Activated T-cell treated with anti-CD3 and anti-CD28 coated beads, Interleukin-2, amount 50 U/mL, for 4 hours (primary cell): Measurements from ENCODE around the gene AP1S1. TPM values are rescaled to one million over a fixed set of nuclear protein-coding genes. Genes with fewer than 3 reads are reported as not detected.
A peak's percentile ranks its signal among the peaks of the same experiment; 100 is the strongest.

Experiments
- ATAC-seq, 2 donors: fragments of 200-7000 bp; cut with Tn5 transposase; one replicate each; pipeline ENCODE4 v1.10.0; 2021
- DNase-seq: peaks from one replicate; pipeline ENCODE4 v3.0.0-alpha.2; 2020
- H3K27me3 Mint-ChIP-seq: one replicate; pipeline ENCODE4 v1.8.0; 2021; ENCODE audit warnings: low read depth, mixed read lengths
- H3K36me3 Mint-ChIP-seq: one replicate; pipeline ENCODE4 v1.8.0; 2022; ENCODE audit warnings: mixed read lengths; ENCODE audit not compliant: insufficient read depth
- H3K4me1 Mint-ChIP-seq: one replicate; pipeline ENCODE4 v1.8.0; 2021; ENCODE audit warnings: low read depth, mixed read lengths
- H3K4me3 Mint-ChIP-seq: one replicate; pipeline ENCODE4 v1.8.0; 2021; ENCODE audit warnings: mild to moderate bottlenecking, moderate library complexity, mixed read lengths
- H3K9me3 Mint-ChIP-seq: one replicate; pipeline ENCODE4 v1.8.0; 2021; ENCODE audit warnings: mixed read lengths
- total RNA-seq, 3 donors: library from RNA; stranded (reverse); gene quantifications; one replicate each; pipeline ENCODE4 v1.2.1, GENCODE V29; 2021

AP1S1 gene
- total RNA-seq, 3 donors from 2014 or later: 27.6 to 32.9 (median 28.3) TPM

DNA sequence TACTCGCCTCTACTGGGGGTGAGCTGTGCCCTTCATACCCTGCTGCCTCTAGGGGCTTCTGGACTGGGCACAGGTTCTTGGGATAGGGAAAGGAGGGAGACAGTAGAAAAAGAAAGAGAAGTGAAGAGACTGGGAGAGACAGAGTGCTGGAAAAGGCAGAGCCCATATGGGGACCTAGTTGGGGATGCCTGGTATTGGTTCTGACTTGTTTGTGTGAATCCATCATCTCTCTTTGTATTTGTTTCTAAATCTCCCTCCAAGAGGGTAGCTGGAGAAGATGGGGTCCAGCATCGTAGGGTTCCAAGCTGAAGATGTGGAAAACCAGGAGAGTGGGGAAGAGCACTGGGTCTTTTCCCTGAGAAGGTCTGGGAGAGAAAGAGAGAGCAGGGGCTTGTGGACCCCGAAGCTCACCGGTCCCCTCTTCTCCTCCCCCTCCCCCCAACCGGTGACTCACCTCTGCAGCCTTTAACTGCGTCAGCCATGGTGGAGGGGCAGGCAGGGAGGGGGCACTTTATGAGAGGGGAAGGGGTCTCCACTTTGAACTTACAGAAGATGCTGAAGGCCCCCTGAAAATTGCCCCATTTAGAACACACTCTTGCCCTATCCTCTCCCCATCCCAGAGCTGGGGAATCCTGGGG is 14.3 kb downstream of the AP1S1 start:
- Mint-ChIP-seq H3K9me3 (no peaks in the 10 kb centered on the region), H3K4me3 (no peak overlapping the region), H3K4me1 (peaks cover 70% of the 10 kb centered on the region), H3K27me3 (peaks cover 77% of the 10 kb centered on the region), H3K36me3 (no peaks in the 10 kb centered on the region)
- ATAC-seq (no peak), DNase-seq (peak; percentile 31)

DNA sequence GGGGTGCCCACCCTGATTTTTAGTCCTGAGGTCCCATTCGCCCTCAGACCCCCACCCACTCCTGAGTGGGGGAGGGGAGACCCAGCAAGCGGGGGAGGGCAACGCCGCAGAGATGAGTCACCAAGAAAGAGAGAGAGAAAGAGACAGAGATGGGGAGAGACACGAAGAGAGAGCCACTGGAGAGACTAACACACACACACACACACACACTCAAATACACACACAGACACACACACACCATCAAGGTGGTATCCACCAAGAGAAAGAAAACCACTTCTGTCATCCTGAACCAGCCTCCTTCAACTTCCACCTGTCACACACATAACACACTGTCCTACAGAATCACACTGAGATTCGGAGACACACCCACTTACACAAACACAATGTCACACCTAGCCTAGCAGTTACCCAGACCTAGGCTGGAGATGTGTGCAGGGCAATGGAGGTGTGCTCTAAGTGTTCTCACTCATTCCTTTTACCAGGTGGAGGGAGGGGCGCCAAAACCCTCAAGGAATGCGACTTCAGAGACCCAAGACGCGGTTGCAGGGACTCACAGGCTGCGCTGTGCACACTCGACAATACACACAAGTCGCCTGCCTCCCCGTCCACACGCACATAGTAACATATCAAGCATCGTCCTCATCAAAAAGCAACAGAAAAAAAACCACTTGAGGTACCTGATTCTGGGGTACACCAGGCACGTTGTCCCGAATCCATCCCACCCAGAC is 15.0 kb downstream of the AP1S1 start:
- Mint-ChIP-seq H3K36me3 (no peaks in the 10 kb centered on the region), H3K27me3 (peaks cover 83% of the 10 kb centered on the region), H3K4me3 (peak overlapping the region; percentile 52), H3K9me3 (no peaks in the 10 kb centered on the region), H3K4me1 (peaks cover 75% of the 10 kb centered on the region)
- ATAC-seq: no peak
- no peak for DNase-seq

DNA sequence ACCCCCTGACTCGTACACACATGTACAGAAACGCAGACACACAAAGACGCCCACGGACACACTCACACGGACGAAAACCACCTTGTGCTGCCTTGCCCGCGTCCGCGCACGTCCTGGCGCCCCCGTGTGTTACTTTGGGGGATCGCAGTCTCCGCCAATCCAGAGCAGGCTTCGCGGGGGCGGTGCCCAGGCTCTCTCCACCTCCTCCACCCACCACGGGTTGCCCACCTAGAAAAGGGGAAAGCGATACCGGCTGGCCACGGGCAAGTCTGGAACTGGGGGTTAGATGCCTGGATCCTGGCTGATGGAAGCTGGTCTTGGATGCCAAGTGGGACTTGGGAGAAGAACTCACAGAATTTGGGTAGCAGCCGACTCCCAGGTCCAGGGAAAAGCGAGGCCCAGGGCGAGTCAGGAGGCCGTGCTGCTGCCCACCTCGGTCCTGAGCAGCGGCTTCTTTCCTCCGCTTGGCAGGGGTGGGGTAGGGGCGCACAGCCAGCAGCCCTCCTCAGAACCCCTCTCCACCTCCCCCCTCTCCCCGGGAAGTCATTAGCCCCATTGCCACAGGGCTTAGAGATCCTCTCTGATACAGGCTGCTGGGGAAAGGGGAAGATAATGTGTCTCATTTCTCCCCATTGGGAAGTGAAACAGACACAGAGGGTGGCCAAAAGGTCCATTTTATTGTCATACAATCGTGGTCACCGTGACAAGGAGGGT is 15.7 kb downstream of the AP1S1 start:
- Mint-ChIP-seq H3K9me3 (no peaks in the 10 kb centered on the region), H3K27me3 (peaks cover 83% of the 10 kb centered on the region), H3K36me3 (no peaks in the 10 kb centered on the region), H3K4me3 (peak overlapping the region; percentile 52), H3K4me1 (peaks cover 74% of the 10 kb centered on the region)
- peak; percentile 29 to 41 for ATAC-seq
- DNase-seq: peak; percentile 84

DNA sequence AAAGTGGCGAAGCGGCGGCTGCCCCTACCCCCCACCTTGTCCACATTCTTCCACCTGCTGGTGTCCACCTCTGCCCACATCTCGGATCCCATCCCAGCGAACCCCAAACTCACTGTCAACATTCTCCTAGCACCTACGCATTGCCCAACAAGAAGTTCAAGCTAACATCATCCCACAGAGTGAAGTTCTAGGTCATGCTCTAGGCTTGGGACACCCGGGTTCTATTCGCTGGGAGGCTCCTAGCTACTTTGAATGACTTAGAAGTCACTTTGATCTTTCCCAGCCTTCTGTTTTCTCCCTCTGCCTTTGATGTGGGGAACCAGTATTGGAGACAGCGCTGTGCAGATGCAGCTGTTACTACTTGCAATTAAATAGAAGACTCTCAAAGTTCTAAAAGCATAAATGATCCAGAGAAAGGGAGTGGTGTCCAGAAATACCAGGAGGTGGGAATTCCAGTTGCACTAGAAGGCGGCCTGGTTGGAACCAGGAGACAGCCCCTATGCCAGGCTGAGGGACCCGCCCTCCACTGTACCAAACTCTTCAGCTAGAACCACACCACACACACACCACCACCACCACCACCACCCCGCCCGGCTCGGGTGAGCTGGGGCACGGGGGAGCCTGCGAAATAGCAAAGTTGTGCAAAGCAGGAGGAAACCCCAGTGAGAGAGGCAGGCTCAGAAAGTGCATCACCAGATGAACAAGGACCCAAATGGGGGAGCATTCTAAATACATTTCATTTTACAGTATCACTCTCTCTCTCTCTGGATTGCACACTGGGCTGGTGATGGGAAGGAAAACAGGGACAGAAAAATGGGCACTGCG is 16.6 kb downstream of the AP1S1 start:
- Mint-ChIP-seq H3K4me1 (peaks cover 66% of the 10 kb centered on the region), H3K27me3 (peaks cover 83% of the 10 kb centered on the region), H3K9me3 (no peaks in the 10 kb centered on the region), H3K36me3 (no peaks in the 10 kb centered on the region), H3K4me3 (peak overlapping the region; percentile 37)
- ATAC-seq: no peak
- DNase-seq: no peak

DNA sequence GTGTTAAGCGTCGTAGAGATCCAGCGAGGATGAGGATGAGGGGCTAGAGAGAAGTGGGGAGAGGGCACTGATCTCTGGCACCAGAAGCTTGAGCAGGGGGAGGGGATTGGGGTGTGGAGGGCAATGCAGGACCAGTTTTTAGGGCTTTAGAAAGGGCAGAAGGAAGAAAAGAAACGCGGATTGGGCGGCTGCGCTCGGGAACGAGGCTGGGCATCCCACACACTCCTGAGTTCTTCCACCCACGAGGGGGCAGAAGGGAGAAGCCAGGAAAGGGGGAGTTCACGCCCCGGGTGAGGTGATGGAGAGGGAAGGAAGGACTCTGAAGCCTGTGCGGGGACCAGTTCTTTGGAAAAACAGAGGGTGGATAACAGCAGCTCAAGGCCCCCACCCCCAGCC is 17.2 kb downstream of the AP1S1 start:
- Mint-ChIP-seq H3K27me3 (peaks cover 85% of the 10 kb centered on the region), H3K36me3 (no peaks in the 10 kb centered on the region), H3K4me3 (peak overlapping the region; percentile 37), H3K4me1 (peaks cover 61% of the 10 kb centered on the region), H3K9me3 (no peaks in the 10 kb centered on the region)
- DNase-seq (no peak), ATAC-seq (no peak)

DNA sequence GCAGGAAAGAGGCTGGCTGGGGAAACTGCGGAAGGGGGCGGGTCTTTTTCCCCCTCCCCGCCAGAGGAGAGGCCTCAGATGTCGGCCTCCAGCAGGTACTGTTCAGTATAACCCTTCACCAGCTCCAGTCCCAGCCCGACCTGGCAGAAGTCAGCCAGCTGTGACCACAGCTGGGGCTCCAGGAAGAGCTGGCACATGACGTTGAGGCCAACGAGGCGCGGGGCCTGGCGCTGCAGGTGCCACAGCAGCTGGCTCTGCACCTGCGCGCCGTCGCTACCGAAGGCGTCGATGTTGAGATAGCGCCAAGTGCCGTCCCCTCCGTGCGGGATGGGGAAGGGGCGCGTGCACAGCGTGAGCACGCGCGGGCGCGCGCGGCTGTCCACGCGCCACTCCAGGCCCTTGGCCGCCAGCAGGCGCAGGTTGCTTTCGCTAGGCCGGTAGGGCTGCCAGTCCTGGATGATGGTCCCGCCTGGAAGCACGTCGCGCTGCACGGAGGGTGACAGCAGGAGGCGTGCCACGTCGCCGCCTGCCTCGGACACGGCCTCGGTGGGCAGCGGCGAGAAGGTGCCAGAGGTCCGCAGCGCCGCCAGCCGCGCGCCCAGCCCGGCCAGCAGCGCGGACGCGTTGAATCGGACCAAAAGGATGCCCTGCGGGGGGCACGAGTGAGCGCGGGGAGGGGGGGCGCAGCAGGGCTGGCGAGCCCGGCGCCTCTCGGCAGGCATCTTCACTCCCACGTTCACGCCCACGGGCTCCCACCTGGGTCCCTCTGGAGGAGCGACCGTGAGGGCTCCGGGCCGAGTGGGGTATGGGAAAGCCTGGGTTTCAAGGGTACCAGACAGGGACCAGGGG is 18.0 kb downstream of the AP1S1 start:
- no peak for ATAC-seq
- Mint-ChIP-seq H3K36me3 (no peaks in the 10 kb centered on the region), H3K9me3 (no peaks in the 10 kb centered on the region), H3K4me3 (no peak overlapping the region), H3K27me3 (peaks cover 87% of the 10 kb centered on the region), H3K4me1 (peaks cover 56% of the 10 kb centered on the region)
- no peak for DNase-seq

DNA sequence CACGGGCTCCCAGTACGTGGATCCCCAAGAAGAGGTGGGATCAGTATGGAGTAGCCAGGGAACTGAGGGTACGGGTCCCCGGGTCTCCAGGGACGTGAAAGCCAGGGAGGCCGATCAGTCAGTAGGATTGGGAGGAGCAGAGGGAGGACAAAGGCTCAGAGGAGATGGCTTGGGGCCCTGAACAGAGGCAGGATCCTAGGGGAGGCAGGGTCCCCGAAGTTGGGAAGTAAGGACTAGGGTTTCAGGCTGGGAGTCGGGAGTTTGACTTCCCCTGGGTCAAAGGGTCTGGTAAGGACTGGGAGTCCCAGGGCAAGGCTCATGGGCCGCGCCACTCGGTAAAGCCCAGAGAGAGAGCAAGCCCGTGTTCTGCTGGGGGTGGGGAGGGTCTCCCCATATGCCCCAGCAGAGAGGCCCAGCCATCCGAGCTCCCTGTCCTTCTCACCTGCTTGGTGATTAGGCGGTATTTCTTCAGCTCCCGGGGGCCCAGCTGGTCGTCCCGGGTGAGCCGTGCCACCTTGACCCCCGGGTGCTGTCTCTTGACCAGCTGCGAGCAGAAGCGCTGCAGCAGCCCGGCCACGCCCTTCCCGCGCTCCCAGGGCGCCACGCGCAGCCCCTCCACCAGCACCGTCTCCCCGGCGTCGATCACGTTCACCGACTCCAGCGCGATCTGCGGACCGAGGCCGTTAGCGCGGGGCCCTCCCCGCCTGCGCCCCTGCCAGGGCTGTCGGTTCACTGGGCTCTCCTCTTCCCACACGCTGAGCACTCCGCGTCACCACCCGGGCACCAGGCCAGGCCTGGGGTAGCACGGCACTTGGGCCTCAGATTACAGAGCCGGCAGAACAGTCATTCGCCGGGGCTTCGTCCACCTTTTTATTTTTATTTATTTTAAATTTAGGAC is 18.8 kb downstream of the AP1S1 start:
- Mint-ChIP-seq H3K9me3 (no peaks in the 10 kb centered on the region), H3K4me1 (peaks cover 51% of the 10 kb centered on the region), H3K27me3 (peaks cover 87% of the 10 kb centered on the region), H3K4me3 (no peak overlapping the region), H3K36me3 (no peaks in the 10 kb centered on the region)
- DNase-seq: no peak
- no peak for ATAC-seq

DNA sequence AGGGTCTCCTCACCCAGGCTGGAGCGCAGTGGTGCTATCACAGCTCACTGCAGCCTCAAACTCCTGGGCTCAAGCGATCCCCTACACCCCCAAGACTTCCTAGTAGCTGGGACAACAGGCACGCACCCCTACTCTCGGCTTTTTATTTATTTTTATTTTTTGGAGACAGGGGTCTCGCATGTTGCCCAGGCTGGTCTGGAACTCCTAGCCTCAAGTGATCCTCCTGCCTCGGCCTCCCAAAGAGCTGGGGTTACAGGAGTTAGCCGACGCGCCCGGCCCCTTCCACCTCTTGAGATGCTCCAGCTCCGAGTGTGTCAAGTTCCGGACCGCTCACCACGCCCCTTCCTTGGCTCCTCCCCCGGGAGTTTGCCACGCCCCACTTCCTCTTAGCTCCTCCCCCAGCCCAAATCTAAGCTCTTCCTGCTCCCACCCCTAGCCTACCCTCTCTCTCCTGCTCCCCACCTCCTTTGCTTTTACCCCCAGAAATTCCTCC is 19.5 kb downstream of the AP1S1 start:
- peaks cover 45% of the 10 kb centered on the region for H3K4me1 Mint-ChIP-seq
- DNase-seq (peak; percentile 56), ATAC-seq (peak; percentile 69 to 73)
- no peaks in the 10 kb centered on the region for H3K9me3 Mint-ChIP-seq
- no peaks in the 10 kb centered on the region for H3K36me3 Mint-ChIP-seq
- H3K4me3 Mint-ChIP-seq: peak overlapping the region; percentile 31
- peaks cover 85% of the 10 kb centered on the region for H3K27me3 Mint-ChIP-seq

DNA sequence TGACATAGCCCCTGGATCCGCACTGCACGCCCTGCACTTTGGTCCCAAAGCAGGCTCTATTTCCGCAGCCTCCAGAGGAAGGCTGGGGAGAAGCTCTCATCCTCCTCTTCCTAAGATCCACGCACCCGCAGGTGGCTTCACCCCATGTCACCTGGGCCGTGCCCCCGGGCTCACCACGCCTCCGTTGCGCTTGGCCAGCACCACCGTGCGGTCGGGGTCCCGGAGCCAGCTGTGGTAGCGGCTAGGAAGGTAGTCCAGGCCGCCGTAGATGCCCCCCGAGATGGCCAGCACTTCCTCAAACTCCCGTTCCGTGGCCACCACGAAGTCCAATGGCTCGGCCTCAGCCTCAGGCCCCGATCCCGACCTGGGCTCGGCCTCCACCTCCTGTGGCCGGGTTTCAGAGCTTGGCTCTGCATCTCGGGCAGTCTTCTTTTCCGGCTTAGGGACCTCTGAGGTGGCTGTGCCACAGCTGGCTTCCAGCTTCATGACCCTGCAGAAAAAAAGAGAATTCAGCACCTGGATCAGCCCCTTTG is 20.1 kb downstream of the AP1S1 start:
- DNase-seq (no peak), ATAC-seq (no peak)
- H3K4me3 Mint-ChIP-seq: no peak overlapping the region
- no peaks in the 10 kb centered on the region for H3K9me3 Mint-ChIP-seq
- H3K4me1 Mint-ChIP-seq: peaks cover 44% of the 10 kb centered on the region
- peaks cover 85% of the 10 kb centered on the region for H3K27me3 Mint-ChIP-seq
- H3K36me3 Mint-ChIP-seq: no peaks in the 10 kb centered on the region

DNA sequence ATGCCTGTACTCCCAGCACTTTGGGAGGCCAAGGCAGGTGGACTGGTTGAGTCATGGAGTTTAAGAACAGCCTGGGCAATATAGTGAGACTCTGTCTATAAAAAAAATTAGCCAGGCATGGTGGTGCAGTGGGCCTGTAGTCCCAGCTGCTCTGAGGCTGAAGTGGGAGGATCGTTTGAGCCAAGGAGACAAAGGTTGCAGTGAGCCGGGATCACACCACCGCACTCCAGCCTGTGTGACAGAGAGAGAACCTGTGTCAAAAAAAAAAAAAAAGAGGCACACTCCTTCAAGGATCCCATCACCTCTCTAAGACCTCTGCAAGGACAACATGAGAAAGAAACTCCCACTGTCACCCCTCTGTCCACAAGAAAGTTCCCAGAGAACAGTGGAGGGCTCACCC is 21.4 kb downstream of the AP1S1 start:
- H3K9me3 Mint-ChIP-seq: no peaks in the 10 kb centered on the region
- H3K27me3 Mint-ChIP-seq: peaks cover 81% of the 10 kb centered on the region
- peaks cover 33% of the 10 kb centered on the region for H3K4me1 Mint-ChIP-seq
- ATAC-seq (no peak), DNase-seq (no peak)
- no peak overlapping the region for H3K4me3 Mint-ChIP-seq
- H3K36me3 Mint-ChIP-seq: no peaks in the 10 kb centered on the region

DNA sequence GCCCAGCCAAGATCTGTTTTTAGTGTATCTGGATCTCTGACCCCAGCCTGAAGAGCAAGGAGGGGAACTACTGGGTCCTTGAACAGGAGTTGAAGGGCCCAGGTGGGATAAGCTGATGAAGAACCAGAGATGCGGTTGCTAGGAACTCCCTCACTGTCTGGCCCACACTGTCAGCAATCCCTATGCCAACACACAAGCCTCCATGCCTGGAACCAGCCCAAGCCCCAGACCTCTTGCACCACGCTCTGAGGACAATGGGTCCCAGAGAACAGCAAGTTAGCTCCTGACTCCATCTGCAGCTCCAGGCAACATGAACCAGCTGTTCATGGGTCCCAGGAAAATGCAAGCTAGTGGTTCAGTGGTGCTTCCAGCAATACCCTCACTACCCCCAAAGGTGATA is 23.4 kb downstream of the AP1S1 start:
- no peak for ATAC-seq
- Mint-ChIP-seq H3K4me3 (no peak overlapping the region), H3K9me3 (no peaks in the 10 kb centered on the region), H3K4me1 (peaks cover 19% of the 10 kb centered on the region), H3K36me3 (no peaks in the 10 kb centered on the region), H3K27me3 (peaks cover 81% of the 10 kb centered on the region)
- no peak for DNase-seq

DNA sequence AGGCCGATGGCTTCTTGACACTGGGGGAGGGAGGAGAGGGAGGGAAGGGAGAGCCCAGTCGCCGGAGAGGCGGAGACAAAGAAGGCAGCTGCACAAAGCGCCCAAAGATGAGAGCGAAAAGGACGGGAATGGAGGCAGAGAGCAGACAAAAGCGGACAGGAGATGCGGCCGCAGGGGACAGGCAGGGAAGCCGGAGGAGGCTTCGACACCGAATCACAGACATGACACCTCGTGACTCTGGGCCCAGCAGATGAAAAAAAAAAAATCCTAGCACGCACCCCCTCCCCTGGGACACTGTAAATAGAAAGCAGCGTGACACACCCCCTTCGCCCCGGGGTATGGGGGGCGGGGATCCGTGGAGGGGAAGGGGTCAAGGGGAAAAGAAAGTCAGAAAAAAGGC is 24.8 kb downstream of the AP1S1 start:
- H3K9me3 Mint-ChIP-seq: no peaks in the 10 kb centered on the region
- ATAC-seq (no peak), DNase-seq (no peak)
- H3K27me3 Mint-ChIP-seq: peaks cover 71% of the 10 kb centered on the region
- peaks cover 10% of the 10 kb centered on the region for H3K4me1 Mint-ChIP-seq
- peak overlapping the region; percentile 19 for H3K4me3 Mint-ChIP-seq
- no peaks in the 10 kb centered on the region for H3K36me3 Mint-ChIP-seq
